A549 (cell line): ENCODE results near the gene NTM. TPM values are rescaled to one million over a fixed set of nuclear protein-coding genes. Genes with fewer than 3 reads are reported as not detected.

Experiments
- ATAC-seq, 2 experiments: fragments of 200-7000 bp in 1 of 2; fragments of >200 bp in 1 of 2; cut with Nextera tagmentation in 1 of 2; cut with Tn5 transposase in 1 of 2; 3 replicates each; pipeline versions ENCODE4 v1.8.0 to v1.9.1; 2018 to 2020; ENCODE audit warnings: mild to moderate bottlenecking in 1 of 2, moderate library complexity in 1 of 2
- CTCF ChIA-PET: fragments of 300-600 bp; sonication (Branson Sonifier 250); formaldehyde crosslinking; extraction: SDS; loops from one replicate; lab custom pipeline; 2021; ENCODE audit warnings: antibody characterized with exemption, inconsistent platforms; lab: Yijun Ruan, JAX
- POLR2A ChIA-PET: fragments of 350-600 bp; formaldehyde crosslinking; extraction: SDS; loops from one replicate; lab custom pipeline; 2021; ENCODE audit warnings: antibody characterized with exemption, inconsistent platforms; lab: Yijun Ruan, JAX
- DNase-seq, 2 experiments: peaks; one replicate each; pipeline versions ENCODE4 v3.0.0 to v3.0.0-alpha.2; 2011 to 2016; ENCODE audit warnings: low read depth in 1 of 2, low spot score in 1 of 2
- FAIRE-seq: peaks from 2 replicates; lab custom pipeline; 2011; peaks lifted over from hg19 to GRCh38; lab: Jason Lieb, UNC
- H3K27ac ChIP-seq, 2 experiments: fragments of >200 bp; sonication (Bioruptor Twin); formaldehyde crosslinking; 3 replicates each; pipeline ENCODE4 v1.5.1; 2016 to 2017
- H3K4me1 ChIP-seq: fragments of >200 bp; sonication (Bioruptor Twin); formaldehyde crosslinking; 3 replicates; pipeline ENCODE4 v1.6.1; 2016
- H3K4me2 ChIP-seq: fragments of >200 bp; sonication (Bioruptor Twin); formaldehyde crosslinking; 3 replicates; pipeline ENCODE4 v1.6.1; 2016
- H3K4me3 ChIP-seq: fragments of >200 bp; sonication (Bioruptor Twin); formaldehyde crosslinking; 3 replicates; pipeline ENCODE4 v1.5.1; 2016
- H3K9me3 ChIP-seq: fragments of >200 bp; sonication (Bioruptor Twin); formaldehyde crosslinking; 3 replicates; pipeline ENCODE4 v1.6.1; 2016
- ATOH8 ChIP-seq: fragments of 250-450 bp; sonication (Bioruptor Pico); IDR thresholded peaks from 2 replicates; pipeline ENCODE4 v1.5.0; 2020; ENCODE audit warnings: low read depth, mild to moderate bottlenecking, moderate library complexity
- CHD2 ChIP-seq: fragments of 150-350 bp; IDR thresholded peaks from 2 replicates; pipeline ENCODE4 v1.6.1; 2014; ENCODE audit warnings: low read length; ENCODE audit not compliant: partially characterized antibody
- ELK1 ChIP-seq: fragments of 150-350 bp; IDR thresholded peaks from 2 replicates; pipeline ENCODE4 v1.6.1; 2014; ENCODE audit warnings: low read depth, mild to moderate bottlenecking, low read length
- FOSL2 ChIP-seq, 2 experiments: fragments of 450-650 bp in 1 of 2; fragments of >200 bp in 1 of 2; sonication (Bioruptor Twin) in 1 of 2; formaldehyde crosslinking; IDR thresholded peaks; 2 replicates each; pipeline versions ENCODE4 v1.5.0 to v1.6.1; 2016 to 2020; ENCODE audit warnings: mild to moderate bottlenecking in 1 of 2, moderate library complexity in 1 of 2
- GATA3 ChIP-seq: IDR thresholded peaks from 2 replicates; pipeline ENCODE4 v1.6.1; 2012; ENCODE audit warnings: borderline replicate concordance
- HDAC2 ChIP-seq: fragments of 200-600 bp; sonication (generic); IDR thresholded peaks from 2 replicates; pipeline ENCODE4 v1.6.1; 2016
- HEYL ChIP-seq: fragments of 250-450 bp; sonication (Bioruptor Pico); IDR thresholded peaks from 2 replicates; pipeline ENCODE4 v1.8.0; 2021; ENCODE audit warnings: mild to moderate bottlenecking, moderate library complexity
- HOXB13 ChIP-seq: fragments of 250-450 bp; sonication (Bioruptor Pico); IDR thresholded peaks from 2 replicates; pipeline ENCODE4 v1.5.0; 2020; ENCODE audit warnings: low read depth, mild to moderate bottlenecking, moderate library complexity
- KDM5A ChIP-seq: fragments of 200-600 bp; sonication (generic); IDR thresholded peaks from 2 replicates; pipeline ENCODE4 v1.6.1; 2016; ENCODE audit warnings: antibody characterized with exemption, mild to moderate bottlenecking
- MAFK ChIP-seq: fragments of 450-650 bp; IDR thresholded peaks from 2 replicates; pipeline ENCODE4 v1.6.1; 2014; ENCODE audit not compliant: partially characterized antibody
- MAZ ChIP-seq: fragments of 150-350 bp; IDR thresholded peaks from 2 replicates; pipeline ENCODE4 v1.6.1; 2014; ENCODE audit warnings: antibody characterized with exemption, low read depth, low read length, borderline replicate concordance
- MYC ChIP-seq: IDR thresholded peaks from 2 replicates; pipeline ENCODE4 v1.6.1; 2012; ENCODE audit warnings: mild to moderate bottlenecking, inconsistent platforms, low read length, improper control_type of control experiment, borderline replicate concordance
- NFE2L2 ChIP-seq: fragments of 150-350 bp; conservative IDR thresholded peaks from 2 replicates; pipeline ENCODE4 v1.6.1; 2014; ENCODE audit warnings: low read length
- POLR2A ChIP-seq: IDR thresholded peaks from 2 replicates; pipeline ENCODE4 v1.6.1; 2012; ENCODE audit warnings: mild to moderate bottlenecking, low read length
- RAD21 ChIP-seq, 2 experiments: fragments of >200 bp in 1 of 2; sonication (Bioruptor Twin) in 1 of 2; formaldehyde crosslinking in 1 of 2; IDR thresholded peaks in 1 of 2; conservative IDR thresholded peaks in 1 of 2; 2 replicates in 1 of 2; 3 replicates in 1 of 2; pipeline ENCODE4 v1.6.1; 2012 to 2018; ENCODE audit warnings: inconsistent platforms in 1 of 2
- REST ChIP-seq: fragments of 200-600 bp; sonication (generic); IDR thresholded peaks from 2 replicates; pipeline ENCODE4 v1.6.1; 2016; ENCODE audit warnings: antibody characterized with exemption, mild to moderate bottlenecking, moderate library complexity
- RNF2 ChIP-seq: fragments of 200-600 bp; sonication (generic); IDR thresholded peaks from 2 replicates; pipeline ENCODE4 v1.6.1; 2016; ENCODE audit warnings: low read depth, mild to moderate bottlenecking, antibody characterized with exemption, moderate library complexity, borderline replicate concordance
- SMC3 ChIP-seq: fragments of >200 bp; sonication (Bioruptor Twin); formaldehyde crosslinking; IDR thresholded peaks from 3 replicates; pipeline ENCODE4 v1.6.1; 2018; ENCODE audit warnings: inconsistent platforms
- TFCP2L1 ChIP-seq: fragments of 250-450 bp; sonication (Bioruptor Pico); IDR thresholded peaks from 2 replicates; pipeline ENCODE4 v1.5.0; 2021; ENCODE audit warnings: mild to moderate bottlenecking
- TP53 ChIP-seq: fragments of 250-450 bp; sonication (Bioruptor Pico); IDR thresholded peaks from 2 replicates; pipeline ENCODE4 v1.5.0; 2021; ENCODE audit warnings: mild to moderate bottlenecking, moderate library complexity
- USF2 ChIP-seq: fragments of 450-650 bp; IDR thresholded peaks from 2 replicates; pipeline ENCODE4 v1.6.1; 2014; ENCODE audit warnings: antibody characterized with exemption
- ZFP36 ChIP-seq: fragments of 450-650 bp; IDR thresholded peaks from 2 replicates; pipeline ENCODE4 v1.6.1; 2014; ENCODE audit warnings: borderline replicate concordance; ENCODE audit not compliant: partially characterized antibody
- ZSCAN20 ChIP-seq: fragments of 250-450 bp; sonication (Bioruptor Pico); IDR thresholded peaks from 2 replicates; pipeline ENCODE4 v1.8.0; 2022; ENCODE audit warnings: mild to moderate bottlenecking, moderate library complexity
- WGBS: methylation state at CpG from one replicate; pipeline ENCODE4 v1.1.6; 2017; ENCODE audit errors: missing lambda C conversion rate; 5-methylcytosine and 5-hydroxymethylcytosine counted together
- polyA plus RNA-seq, 4 experiments: library from polyadenylated mRNA; depleted of rRNA in 3 of 4; stranded (reverse); fragments of >200 nt; fragmentation: RNase III in 1 of 4; extraction: RNeasy Plus Mini Kit Qiagen cat#74134 plus additional on column Dnase treatment in 1 of 4; gene quantifications; 2 replicates in 3 of 4; 3 replicates in 1 of 4; pipeline ENCODE4 v1.2.3, GENCODE V29; 2011 to 2017

NTM gene
- polyA plus RNA-seq, 2 of the 4 experiments (the other 2 are of a cell fraction): not detected

GRCh38 chr11:132008226-132008625 is 637.8 kb downstream of the NTM start:
- DNase-seq (no peak), FAIRE-seq (no peak), ATAC-seq (no peak)
- no peak overlapping the region for H3K27ac ChIP-seq
- H3K4me1 ChIP-seq: no peaks in the 10 kb centered on the region
- POLR2A ChIA-PET: no interaction called here
- CTCF ChIA-PET: no interaction called here
- no peaks in the 10 kb centered on the region for H3K9me3 ChIP-seq
- no peak for TF ChIP-seq TFCP2L1
- no peak for TF ChIP-seq NFE2L2
- no peak for TF ChIP-seq KDM5A
- no peak for TF ChIP-seq REST
- TF ChIP-seq HEYL (CRISPR knock-in tag): no peak
- no peak for TF ChIP-seq ELK1
- no peak for TF ChIP-seq MAZ
- 5% methylated on average over 1 of the region's 1 CpG for WGBS
- H3K4me2 ChIP-seq: no peak overlapping the region
- H3K4me3 ChIP-seq: no peak overlapping the region

- Histone ChIP-seq H3K9me3 (no peaks in the 10 kb centered on the region), H3K4me3 (no peak overlapping the region), H3K4me2 (no peak overlapping the region), H3K27ac (no peak overlapping the region), H3K4me1 (no peaks in the 10 kb centered on the region)
- FAIRE-seq: no peak
- TF ChIP-seq ATOH8 (CRISPR knock-in tag) (no peak), RAD21 (conservative IDR thresholded peaks at IDR 0.05 in 1 of 2, IDR thresholded peaks at IDR 0.05 in 1 of 2) (no peak), KDM5A (no peak), MYC (no peak), TP53 (no peak), ZFP36 (no peak), SMC3 (no peak), HOXB13 (CRISPR knock-in tag) (no peak), MAFK (no peak), POLR2A (no peak), FOSL2 (IDR thresholded peaks at IDR 0.05) (no peak), FOSL2 (CRISPR knock-in tag; IDR thresholded peaks at IDR 0.05) (no peak), CHD2 (no peak), MAZ (no peak), TFCP2L1 (no peak), ZSCAN20 (CRISPR knock-in tag) (no peak), HDAC2 (no peak), HEYL (CRISPR knock-in tag) (no peak), USF2 (no peak), RNF2 (no peak), GATA3 (no peak)
- 3% methylated on average over 3 of the region's 4 CpGs for WGBS
- DNase-seq: no peak
- POLR2A ChIA-PET: no interaction called here
- CTCF ChIA-PET: no interaction called here
- no peak for ATAC-seq
These were observed 638.5 kb downstream of the NTM start for GRCh38 chr11:132008872-132009271.
